Measurements from ENCODE around the gene PBX3. TPM values are rescaled to one million over a fixed set of nuclear protein-coding genes. Genes with fewer than 3 reads are reported as not detected.

PBX3 gene
- total and polyA plus RNA-seq, 8 donors = 36.3 to 53.6 (median 42.8) TPM

- TF ChIP-seq, protein P1, sequence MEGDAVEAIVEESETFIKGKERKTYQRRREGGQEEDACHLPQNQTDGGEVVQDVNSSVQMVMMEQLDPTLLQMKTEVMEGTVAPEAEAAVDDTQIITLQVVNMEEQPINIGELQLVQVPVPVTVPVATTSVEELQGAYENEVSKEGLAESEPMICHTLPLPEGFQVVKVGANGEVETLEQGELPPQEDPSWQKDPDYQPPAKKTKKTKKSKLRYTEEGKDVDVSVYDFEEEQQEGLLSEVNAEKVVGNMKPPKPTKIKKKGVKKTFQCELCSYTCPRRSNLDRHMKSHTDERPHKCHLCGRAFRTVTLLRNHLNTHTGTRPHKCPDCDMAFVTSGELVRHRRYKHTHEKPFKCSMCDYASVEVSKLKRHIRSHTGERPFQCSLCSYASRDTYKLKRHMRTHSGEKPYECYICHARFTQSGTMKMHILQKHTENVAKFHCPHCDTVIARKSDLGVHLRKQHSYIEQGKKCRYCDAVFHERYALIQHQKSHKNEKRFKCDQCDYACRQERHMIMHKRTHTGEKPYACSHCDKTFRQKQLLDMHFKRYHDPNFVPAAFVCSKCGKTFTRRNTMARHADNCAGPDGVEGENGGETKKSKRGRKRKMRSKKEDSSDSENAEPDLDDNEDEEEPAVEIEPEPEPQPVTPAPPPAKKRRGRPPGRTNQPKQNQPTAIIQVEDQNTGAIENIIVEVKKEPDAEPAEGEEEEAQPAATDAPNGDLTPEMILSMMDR (IDR thresholded peaks at IDR 0.05) = no peak
- H3K27me3 ChIP-seq = no peaks in the 10 kb centered on the region
- H3K27ac ChIP-seq = no peak overlapping the region
- H3K4me1 ChIP-seq = peaks cover 7 to 31% of the 10 kb centered on the region in 2 donors
- no peaks in the 10 kb centered on the region for H3K36me3 ChIP-seq
- intact Hi-C loops (cut with DNase I) = no loop called here
- no peak overlapping the region for H3K4me3 ChIP-seq
- DNase-seq (no peak), ATAC-seq (no peak)
- H3K9me3 ChIP-seq = no peaks in the 10 kb centered on the region
Observed at GRCh38 chr9:125763394-125763801, 16.2 kb downstream of the PBX3 start.

DNA sequence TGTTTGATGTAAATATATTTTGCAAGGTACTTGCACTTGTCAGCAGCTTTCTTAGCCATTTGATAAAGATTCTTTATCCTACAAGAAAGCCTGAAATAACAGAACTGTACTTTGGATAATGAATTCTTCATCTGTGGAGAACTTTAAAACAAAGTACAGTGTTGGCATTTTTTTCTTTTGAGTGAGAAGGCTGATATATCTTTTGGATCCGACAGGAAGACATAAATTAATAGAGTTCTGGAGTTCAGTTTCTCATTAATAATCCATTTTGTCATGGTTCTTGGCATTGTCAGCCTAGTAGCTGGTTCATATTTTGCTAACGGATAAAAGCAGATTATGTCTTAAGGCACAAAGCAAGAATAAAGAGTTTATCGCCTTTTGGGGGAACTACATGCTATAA lies 17.0 kb downstream of the PBX3 start:
- H3K4me1 ChIP-seq = peaks cover 7 to 23% of the 10 kb centered on the region in 2 donors
- H3K36me3 ChIP-seq = no peaks in the 10 kb centered on the region
- DNase-seq (no peak), ATAC-seq (no peak)
- no peaks in the 10 kb centered on the region for H3K27me3 ChIP-seq
- TF ChIP-seq, protein P1 (IDR thresholded peaks at IDR 0.05) = no peak
- intact Hi-C loops (cut with DNase I) = no loop called here
- H3K27ac ChIP-seq = no peak overlapping the region
- H3K9me3 ChIP-seq = no peaks in the 10 kb centered on the region
- H3K4me3 ChIP-seq = no peak overlapping the region

DNA sequence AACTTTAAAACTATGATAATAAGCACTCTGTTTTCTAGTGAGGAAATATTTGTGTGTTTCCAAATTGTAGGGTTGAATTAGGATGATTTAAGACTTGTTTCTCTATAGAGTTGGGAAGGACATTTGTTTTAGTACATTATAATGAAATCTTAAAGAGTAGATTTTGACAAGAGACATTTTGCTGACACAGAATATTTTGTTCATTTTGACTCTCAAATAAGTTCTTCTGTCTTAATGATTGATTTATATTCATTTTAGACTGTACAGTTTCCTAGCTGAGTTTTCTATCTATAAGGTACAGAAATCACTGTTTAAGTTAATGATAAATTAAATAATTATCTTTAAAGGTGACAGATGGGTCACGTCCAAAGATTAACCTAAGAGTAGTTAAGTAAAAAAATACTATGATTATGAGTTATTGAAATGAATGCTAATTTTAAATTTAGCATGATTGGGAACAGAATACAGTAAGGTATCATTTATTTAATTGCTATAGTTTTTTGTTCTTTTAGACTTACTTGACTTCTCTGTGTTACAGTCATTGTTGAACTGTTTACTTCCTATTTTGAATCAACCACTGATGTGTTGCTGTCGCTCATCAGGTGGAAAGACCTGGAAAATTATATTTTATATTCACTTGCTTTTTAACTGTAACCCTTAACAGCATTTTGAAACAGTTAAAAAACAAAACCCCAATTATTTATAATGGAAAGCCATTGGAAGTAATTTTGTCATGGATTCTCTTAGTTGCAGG lies 19.5 kb downstream of the PBX3 start:
- Histone ChIP-seq H3K36me3 (no peaks in the 10 kb centered on the region), H3K4me1 (peaks cover 7 to 8% of the 10 kb centered on the region in 2 donors), H3K27ac (no peak overlapping the region), H3K27me3 (no peaks in the 10 kb centered on the region), H3K9me3 (no peaks in the 10 kb centered on the region), H3K4me3 (no peak overlapping the region)
- ATAC-seq (no peak), DNase-seq (no peak)
- intact Hi-C loops (cut with DNase I) = no loop called here
- TF ChIP-seq, protein P1 (IDR thresholded peaks at IDR 0.05) = no peak

DNA sequence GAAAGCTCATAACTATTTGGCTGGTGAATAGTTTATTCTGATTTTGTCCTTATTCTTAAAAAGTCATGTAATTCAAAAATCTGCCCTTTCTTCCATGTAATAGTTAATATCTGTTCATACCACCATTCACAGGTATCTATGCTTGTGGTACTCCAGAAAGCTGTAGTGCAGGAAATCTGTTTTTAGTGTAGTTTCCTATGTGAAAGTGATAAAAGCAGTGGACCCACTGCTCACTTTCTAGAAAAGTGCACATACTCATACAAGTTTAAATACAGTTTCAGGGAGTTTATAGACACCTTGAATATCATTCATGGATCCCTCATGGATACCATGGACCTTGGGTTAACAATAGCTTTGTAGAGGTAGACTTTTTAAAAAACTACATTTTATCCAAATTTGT lies 20.2 kb downstream of the PBX3 start:
- ATAC-seq (no peak), DNase-seq (no peak)
- Histone ChIP-seq H3K27me3 (no peaks in the 10 kb centered on the region), H3K9me3 (no peaks in the 10 kb centered on the region), H3K36me3 (no peaks in the 10 kb centered on the region), H3K4me1 (peaks cover 4 to 5% of the 10 kb centered on the region in 2 donors), H3K27ac (no peak overlapping the region), H3K4me3 (no peak overlapping the region)
- TF ChIP-seq, protein P1 (IDR thresholded peaks at IDR 0.05) = no peak
- intact Hi-C loops (cut with DNase I) = no loop called here

- H3K4me3 ChIP-seq = no peak overlapping the region
- H3K36me3 ChIP-seq = no peaks in the 10 kb centered on the region
- DNase-seq (no peak), ATAC-seq (no peak)
- intact Hi-C loops (cut with DNase I) = no loop called here
- H3K27me3 ChIP-seq = no peaks in the 10 kb centered on the region
- H3K9me3 ChIP-seq = no peaks in the 10 kb centered on the region
- no peak overlapping the region for H3K27ac ChIP-seq
- TF ChIP-seq, protein P1 (IDR thresholded peaks at IDR 0.05) = no peak
- peaks cover 0 to 6% of the 10 kb centered on the region in 2 donors for H3K4me1 ChIP-seq
Observed at GRCh38 chr9:125768803-125769202, 21.6 kb downstream of the PBX3 start.

Measured in left lung (tissue), 10 donors.